ENCODE data around the gene TERC. TPM values are rescaled to one million over a fixed set of nuclear protein-coding genes. Genes with fewer than 3 reads are reported as not detected.

Gene TERC
- total RNA-seq, 1 experiment from 2014 or later, result 47.0 TPM

DNA sequence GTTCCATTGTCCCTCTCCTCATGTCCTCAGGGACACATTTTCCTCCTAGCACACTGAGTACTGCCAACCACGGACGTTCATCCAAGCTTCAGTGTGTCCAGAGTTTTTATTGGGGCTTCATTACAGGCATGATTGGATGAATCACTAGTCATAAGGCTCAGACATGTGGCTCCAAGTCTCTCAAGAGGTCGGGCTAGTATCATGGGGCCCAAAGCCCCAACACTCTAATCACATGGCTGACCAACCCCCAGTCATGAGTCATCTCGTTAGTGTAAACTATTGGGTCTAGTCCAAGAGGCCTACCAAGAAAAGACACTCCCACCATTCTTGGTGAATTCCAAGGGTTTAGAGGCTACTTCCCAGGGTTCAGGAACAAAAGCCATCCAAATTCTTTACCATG, 4.4 kb downstream of the TERC start:
- ATAC-seq (no peak), DNase-seq (ENCODE audit: low read depth, low spot score) (no peak)
- no peaks in the 10 kb centered on the region for H3K9me3 ChIP-seq (ENCODE audit: control insufficient read depth in 1 of 2, insufficient read depth in 1 of 2, low read depth in 1 of 2, low read length in 2 of 2)
- H3K4me1 ChIP-seq (ENCODE audit: control insufficient read depth in 1 of 2, insufficient read depth in 2 of 2, low read length in 2 of 2), result peaks cover 7 to 15% of the 10 kb centered on the region in 2 experiments; a peak in 3 of 4 replicates
- H2AFZ ChIP-seq (ENCODE audit: low read depth, low read length, poor library complexity, severe bottlenecking), result no peak overlapping the region
- ChIA-PET CTCF (no interaction called here), POLR2A (no interaction called here), RAD21 (ENCODE audit: low non-redundant PET in 1 of 2, low total read pairs in 2 of 2, uncharacterized antibody in 2 of 2, unreplicated experiment in 2 of 2) (no interaction called here)
- no peak overlapping the region for H3K27ac ChIP-seq (ENCODE audit: low read depth, low read length)
- TF ChIP-seq ZNF274 (IDR thresholded peaks at IDR 0.05; ENCODE audit: low read depth, low read length) (no peak), POLR2A (IDR thresholded peaks at IDR 0.05; ENCODE audit: borderline replicate concordance, extremely low read depth, insufficient read depth, insufficient read length) (no peak)
- H3K79me2 ChIP-seq (ENCODE audit: insufficient read depth, low read length), result peaks cover 9% of the 10 kb centered on the region
- no peaks in the 10 kb centered on the region for H3K27me3 ChIP-seq (ENCODE audit: insufficient read depth, low read length)
- no peak overlapping the region for H3K9ac ChIP-seq (ENCODE audit: low read length)
- no TSS peak for BruUV-seq (replicated peaks)
- H3K36me3 ChIP-seq (ENCODE audit: control insufficient read depth in 1 of 2, insufficient read depth in 2 of 2, low read length in 2 of 2), result no peaks in the 10 kb centered on the region
- H3K9me2 ChIP-seq (ENCODE audit: insufficient read depth), result no peaks in the 10 kb centered on the region
- no peaks in the 10 kb centered on the region for H4K20me1 ChIP-seq (ENCODE audit: insufficient read depth)
- intact Hi-C loops (cut with micrococcal nuclease), result loop anchor here (5.0 to 10.0 kb wide), 4 partner anchors 207 to 652 kb away; partner anchors contain the start of genes PHC3 and SEC62
- H3K4me2 ChIP-seq (ENCODE audit: low read length), result no peak overlapping the region
- no peak overlapping the region for H3K4me3 ChIP-seq (replicated peaks in 1 of 2; ENCODE audit: low read depth in 1 of 2, low read length in 2 of 2)

DNA sequence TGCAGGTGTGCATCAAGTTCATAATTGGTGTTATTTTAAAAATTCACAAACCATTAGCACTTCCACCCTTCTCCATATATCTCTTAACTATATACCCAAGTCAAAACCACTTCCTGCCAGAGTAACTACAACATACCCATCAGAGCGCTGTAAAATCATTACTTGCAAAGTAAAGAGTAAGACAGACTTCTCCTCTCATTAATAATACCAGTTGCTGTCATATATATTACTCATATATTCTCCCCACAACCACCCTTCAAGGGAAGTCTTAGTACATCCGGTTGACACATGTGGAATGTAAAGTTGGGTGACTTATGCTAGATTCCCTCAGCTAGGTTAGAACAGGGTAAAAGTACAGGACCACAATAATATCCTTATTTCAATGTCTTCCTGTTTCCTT, 5.6 kb downstream of the TERC start:
- no peak for ATAC-seq
- ChIA-PET RAD21 (ENCODE audit: low non-redundant PET in 1 of 2, low total read pairs in 2 of 2, uncharacterized antibody in 2 of 2, unreplicated experiment in 2 of 2) (no interaction called here), POLR2A (no interaction called here), CTCF (no interaction called here)
- intact Hi-C loops (cut with micrococcal nuclease), result no loop called here
- Histone ChIP-seq H3K9me3 (ENCODE audit: control insufficient read depth in 1 of 2, insufficient read depth in 1 of 2, low read depth in 1 of 2, low read length in 2 of 2) (no peaks in the 10 kb centered on the region), H2AFZ (ENCODE audit: low read depth, low read length, poor library complexity, severe bottlenecking) (no peak overlapping the region), H3K79me2 (ENCODE audit: insufficient read depth, low read length) (peaks cover 4% of the 10 kb centered on the region), H3K4me2 (ENCODE audit: low read length) (no peak overlapping the region), H3K36me3 (ENCODE audit: control insufficient read depth in 1 of 2, insufficient read depth in 2 of 2, low read length in 2 of 2) (no peaks in the 10 kb centered on the region), H3K9ac (ENCODE audit: low read length) (no peak overlapping the region), H3K4me1 (ENCODE audit: control insufficient read depth in 1 of 2, insufficient read depth in 2 of 2, low read length in 2 of 2) (peaks cover 7 to 12% of the 10 kb centered on the region in 2 experiments; a peak in 3 of 4 replicates), H3K27ac (ENCODE audit: low read depth, low read length) (no peak overlapping the region), H4K20me1 (ENCODE audit: insufficient read depth) (no peaks in the 10 kb centered on the region), H3K4me3 (replicated peaks in 1 of 2; ENCODE audit: low read depth in 1 of 2, low read length in 2 of 2) (no peak overlapping the region), H3K27me3 (ENCODE audit: insufficient read depth, low read length) (no peaks in the 10 kb centered on the region), H3K9me2 (ENCODE audit: insufficient read depth) (no peaks in the 10 kb centered on the region)
- no TSS peak for BruUV-seq (replicated peaks)
- no peak for DNase-seq (ENCODE audit: low read depth, low spot score)
- TF ChIP-seq ZFX (IDR thresholded peaks at IDR 0.05) (no peak), SRF (IDR thresholded peaks at IDR 0.05; ENCODE audit: low read depth) (no peak), FOSL1 (IDR thresholded peaks at IDR 0.05; ENCODE audit: low read depth) (no peak), MAX (IDR thresholded peaks at IDR 0.05) (no peak), POLR2A (IDR thresholded peaks at IDR 0.05; ENCODE audit: borderline replicate concordance, extremely low read depth, insufficient read depth, insufficient read length) (no peak), ATF3 (IDR thresholded peaks at IDR 0.05) (no peak), RAD21 (IDR thresholded peaks at IDR 0.05; ENCODE audit: low read depth) (no peak), SP1 (IDR thresholded peaks at IDR 0.05; ENCODE audit: low read depth) (no peak), TCF7L2 (IDR thresholded peaks at IDR 0.05; ENCODE audit: borderline replicate concordance, extremely low read depth, insufficient read depth, insufficient read length) (no peak), POLR2AphosphoS5 (IDR thresholded peaks at IDR 0.05; ENCODE audit: low read depth, low read length) (no peak), EGR1 (IDR thresholded peaks at IDR 0.05; ENCODE audit: low read depth) (no peak), EZH2phosphoT487 (IDR thresholded peaks at IDR 0.05; ENCODE audit: borderline replicate concordance) (no peak), ZNF274 (IDR thresholded peaks at IDR 0.05; ENCODE audit: low read depth, low read length) (no peak), ELF1 (IDR thresholded peaks at IDR 0.05; ENCODE audit: borderline replicate concordance, low read depth) (no peak), SIN3A (IDR thresholded peaks at IDR 0.05; ENCODE audit: low read depth) (no peak), CEBPB (IDR thresholded peaks at IDR 0.05; ENCODE audit: low read depth) (no peak)
- TF ChIP-seq, protein P1, sequence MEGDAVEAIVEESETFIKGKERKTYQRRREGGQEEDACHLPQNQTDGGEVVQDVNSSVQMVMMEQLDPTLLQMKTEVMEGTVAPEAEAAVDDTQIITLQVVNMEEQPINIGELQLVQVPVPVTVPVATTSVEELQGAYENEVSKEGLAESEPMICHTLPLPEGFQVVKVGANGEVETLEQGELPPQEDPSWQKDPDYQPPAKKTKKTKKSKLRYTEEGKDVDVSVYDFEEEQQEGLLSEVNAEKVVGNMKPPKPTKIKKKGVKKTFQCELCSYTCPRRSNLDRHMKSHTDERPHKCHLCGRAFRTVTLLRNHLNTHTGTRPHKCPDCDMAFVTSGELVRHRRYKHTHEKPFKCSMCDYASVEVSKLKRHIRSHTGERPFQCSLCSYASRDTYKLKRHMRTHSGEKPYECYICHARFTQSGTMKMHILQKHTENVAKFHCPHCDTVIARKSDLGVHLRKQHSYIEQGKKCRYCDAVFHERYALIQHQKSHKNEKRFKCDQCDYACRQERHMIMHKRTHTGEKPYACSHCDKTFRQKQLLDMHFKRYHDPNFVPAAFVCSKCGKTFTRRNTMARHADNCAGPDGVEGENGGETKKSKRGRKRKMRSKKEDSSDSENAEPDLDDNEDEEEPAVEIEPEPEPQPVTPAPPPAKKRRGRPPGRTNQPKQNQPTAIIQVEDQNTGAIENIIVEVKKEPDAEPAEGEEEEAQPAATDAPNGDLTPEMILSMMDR (IDR thresholded peaks at IDR 0.05 in 2 of 3, conservative IDR thresholded peaks at IDR 0.05 in 1 of 3; ENCODE audit: borderline replicate concordance in 1 of 3, insufficient read depth in 1 of 3, low read depth in 2 of 3, low read length in 2 of 3), result no peak
